PC-3 (cell line): ENCODE results near the gene TST. TPM values are rescaled to one million over a fixed set of nuclear protein-coding genes. Genes with fewer than 3 reads are reported as not detected.

Experiments used
- ATAC-seq: fragments of 200-7000 bp; cut with Tn5 transposase; 2 replicates; pipeline ENCODE4 v1.9.1; 2020; ENCODE audit warnings: mild to moderate bottlenecking, moderate library complexity
- BruUV-seq: library from RNA; stranded (reverse); fragments of 400-500 nt; replicated peaks from 2 replicates; lab custom pipeline; 2021; lab: Mats Ljungman, UMichigan
- CTCF ChIA-PET: fragments of 300-600 bp; sonication (Branson Sonifier 250); formaldehyde crosslinking; loops from one replicate; lab custom pipeline; 2022; ENCODE audit warnings: antibody characterized with exemption; lab: Charles Lee
- POLR2A ChIA-PET: fragments of 300-600 bp; sonication (Branson Sonifier 250); formaldehyde crosslinking; loops from one replicate; lab custom pipeline; 2022; ENCODE audit warnings: antibody characterized with exemption; ENCODE audit not compliant: unreplicated experiment; lab: Charles Lee
- DNase-seq: peaks from one replicate; pipeline ENCODE4 v3.0.0-alpha.2; 2015
- H2AFZ ChIP-seq: fragments of 300-600 bp; sonication (generic); 2 replicates; pipeline ENCODE4 v1.6.0; 2016; ENCODE audit warnings: antibody characterized with exemption, low read length
- H3F3A ChIP-seq: fragments of 300-600 bp; sonication (generic); one replicate; pipeline ENCODE4 v1.6.0; 2017; ENCODE audit warnings: antibody characterized with exemption, low read length, control low read depth, mild to moderate bottlenecking; ENCODE audit not compliant: unreplicated experiment
- H3K27ac ChIP-seq: fragments of 300-600 bp; sonication (generic); 2 replicates; pipeline ENCODE4 v1.5.1; 2016; ENCODE audit warnings: mild to moderate bottlenecking, low read length
- H3K27me3 ChIP-seq: fragments of 300-600 bp; sonication (generic); 2 replicates; pipeline ENCODE4 v1.6.1; 2016; ENCODE audit warnings: low read length, mixed read lengths
- H3K36me3 ChIP-seq: fragments of 300-600 bp; sonication (generic); 2 replicates; pipeline ENCODE4 v1.6.1; 2016; ENCODE audit warnings: low read depth, mixed run types, low read length, mixed read lengths
- H3K4me1 ChIP-seq: fragments of 300-600 bp; sonication (generic); 2 replicates; pipeline ENCODE4 v1.5.1; 2016; ENCODE audit warnings: low read length; ENCODE audit not compliant: insufficient read depth
- H3K4me2 ChIP-seq: fragments of 300-600 bp; sonication (generic); 2 replicates; pipeline ENCODE4 v1.6.0; 2016; ENCODE audit warnings: low read length
- H3K4me3 ChIP-seq: fragments of 300-600 bp; sonication (generic); 2 replicates; pipeline ENCODE4 v1.5.1; 2016; ENCODE audit warnings: mild to moderate bottlenecking, low read length, mixed read lengths
- H3K79me2 ChIP-seq: fragments of 300-600 bp; sonication (generic); 2 replicates; pipeline ENCODE4 v1.6.1; 2017; ENCODE audit warnings: low read length, mixed read lengths
- H3K9ac ChIP-seq: fragments of 300-600 bp; sonication (generic); 2 replicates; pipeline ENCODE4 v1.6.0; 2016; ENCODE audit warnings: mild to moderate bottlenecking, low read length
- H3K9me2 ChIP-seq: fragments of 300-600 bp; sonication (generic); replicated peaks from 2 replicates; pipeline ENCODE4 v1.6.1; 2016; ENCODE audit warnings: mixed run types, low read length, mixed read lengths
- H3K9me3 ChIP-seq: fragments of 300-600 bp; sonication (generic); 2 replicates; pipeline ENCODE4 v1.6.1; 2016; ENCODE audit warnings: low read length, mixed read lengths
- H4K20me1 ChIP-seq: fragments of 300-600 bp; sonication (generic); 2 replicates; pipeline ENCODE4 v1.6.1; 2016; ENCODE audit warnings: low read length, mixed read lengths
- CTCF ChIP-seq: fragments of 300-600 bp; sonication (generic); conservative IDR thresholded peaks from 2 replicates; pipeline ENCODE4 v1.5.1; 2017; ENCODE audit warnings: antibody characterized with exemption, low read depth, mild to moderate bottlenecking, low read length
- EZH2 ChIP-seq: fragments of 300-600 bp; sonication (generic); IDR thresholded peaks from one replicate; pipeline ENCODE4 v1.6.1; 2017; ENCODE audit warnings: antibody characterized with exemption, mild to moderate bottlenecking, low read length; ENCODE audit not compliant: unreplicated experiment
- EZH2phosphoT487 ChIP-seq: fragments of 300-600 bp; sonication (generic); IDR thresholded peaks from 2 replicates; pipeline ENCODE4 v1.6.1; 2018; ENCODE audit warnings: mild to moderate bottlenecking, antibody characterized with exemption, low read length, borderline replicate concordance
- intact Hi-C: fragments of 100-400 bp; cut with micrococcal nuclease; formaldehyde crosslinking; loops from 2 replicates; pipeline ENCODE4 v1.9.0; 2023
- total RNA-seq: library from RNA; depleted of rRNA; stranded (reverse); fragments of >200 nt; gene quantifications from 2 replicates; pipeline ENCODE4 v1.2.3, GENCODE V29; 2014

Gene TST
- total RNA-seq, 1 experiment from 2014 or later, result 35.9 TPM

GRCh38 chr22:36977947-36978660, 41.1 kb downstream of the TST start:
- H3K9me3 ChIP-seq, result no peaks in the 10 kb centered on the region
- intact Hi-C loops, result loop anchor here (1.0 to 5.0 kb wide), 3 partner anchors 105 to 431 kb away; no protein-coding TSS in a partner anchor
- no peaks in the 10 kb centered on the region for H3K27me3 ChIP-seq
- no peaks in the 10 kb centered on the region for H3K79me2 ChIP-seq
- no peaks in the 10 kb centered on the region for H3F3A ChIP-seq
- no peaks in the 10 kb centered on the region for H3K4me1 ChIP-seq
- peak overlapping the region; percentile 72 for H3K4me3 ChIP-seq
- H3K36me3 ChIP-seq, result no peaks in the 10 kb centered on the region
- POLR2A ChIA-PET, result no interaction called here
- peak; percentile 78 for DNase-seq
- BruUV-seq, result no TSS peak
- peak overlapping the region; percentile 96 for H2AFZ ChIP-seq
- no peak overlapping the region for H3K27ac ChIP-seq
- peak overlapping the region; percentile 97 for H3K4me2 ChIP-seq
- no peak for TF ChIP-seq EZH2phosphoT487
- TF ChIP-seq CTCF, result peak; percentile 82
- H3K9me2 ChIP-seq, result no peaks in the 10 kb centered on the region
- H3K9ac ChIP-seq, result peak overlapping the region; percentile 28; the same call in 1 of the 2 replicates
- CTCF ChIA-PET, result interaction anchor here (0.5 to 0.6 kb wide), 2 partner anchors 122 to 204 kb away, joined by 3 to 11 read pairs; no protein-coding TSS in a partner anchor
- peak; percentile 91 for ATAC-seq
- H4K20me1 ChIP-seq, result no peaks in the 10 kb centered on the region

GRCh38 chr22:36977401-36977861, 41.8 kb downstream of the TST start:
- H2AFZ ChIP-seq, result peak overlapping the region; percentile 96
- ChIA-PET POLR2A (interaction anchor here (0.5 kb wide), 1 partner anchor 201 kb away, joined by 3 read pairs; the partner anchor contains the start of gene IFT27), CTCF (interaction anchor here (0.5 to 0.6 kb wide), 2 partner anchors 121 to 204 kb away, joined by 3 to 11 read pairs; no protein-coding TSS in a partner anchor)
- peak overlapping the region; percentile 28; the same call in 1 of the 2 replicates for H3K9ac ChIP-seq
- ATAC-seq (no peak; the same call in 1 of the 2 replicates), DNase-seq (peak; percentile 6)
- H3K27ac ChIP-seq, result no peak overlapping the region
- no peaks in the 10 kb centered on the region for H3K9me3 ChIP-seq
- no peaks in the 10 kb centered on the region for H3F3A ChIP-seq
- H4K20me1 ChIP-seq, result no peaks in the 10 kb centered on the region
- H3K4me1 ChIP-seq, result no peaks in the 10 kb centered on the region
- peak overlapping the region; percentile 72 for H3K4me3 ChIP-seq
- no peaks in the 10 kb centered on the region for H3K36me3 ChIP-seq
- no peaks in the 10 kb centered on the region for H3K27me3 ChIP-seq
- TF ChIP-seq CTCF (peak; percentile 37), EZH2 (no peak)
- no TSS peak for BruUV-seq
- H3K9me2 ChIP-seq, result no peaks in the 10 kb centered on the region
- intact Hi-C loops, result loop anchor here (5.0 kb wide), 1 partner anchor 195 kb away; no protein-coding TSS in a partner anchor
- H3K79me2 ChIP-seq, result no peaks in the 10 kb centered on the region
- peak overlapping the region; percentile 97 for H3K4me2 ChIP-seq

- no peak overlapping the region for H2AFZ ChIP-seq
- no peak overlapping the region for H3K4me3 ChIP-seq
- BruUV-seq, result no TSS peak
- no peak overlapping the region for H3K27ac ChIP-seq
- ChIA-PET POLR2A (no interaction called here), CTCF (no interaction called here)
- H3K36me3 ChIP-seq, result no peaks in the 10 kb centered on the region
- no peak for TF ChIP-seq CTCF
- no peak for TF ChIP-seq EZH2
- no peak for TF ChIP-seq EZH2phosphoT487
- H3K27me3 ChIP-seq, result no peaks in the 10 kb centered on the region
- no peaks in the 10 kb centered on the region for H3K79me2 ChIP-seq
- H3K4me2 ChIP-seq, result no peak overlapping the region
- no peaks in the 10 kb centered on the region for H3K9me3 ChIP-seq
- no peaks in the 10 kb centered on the region for H3F3A ChIP-seq
- H3K9ac ChIP-seq, result no peak overlapping the region
- no peaks in the 10 kb centered on the region for H3K4me1 ChIP-seq
- H4K20me1 ChIP-seq, result no peaks in the 10 kb centered on the region
- H3K9me2 ChIP-seq, result no peaks in the 10 kb centered on the region
- intact Hi-C loops, result loop anchor here (5.0 kb wide), 1 partner anchor 194 kb away; no protein-coding TSS in a partner anchor
- DNase-seq, result no peak
- no peak for ATAC-seq
Measured at GRCh38 chr22:36976606-36977005, 42.6 kb downstream of the TST start.
